ENCODE results near the gene TEX9. TPM values are rescaled to one million over a fixed set of nuclear protein-coding genes. Genes with fewer than 3 reads are reported as not detected.
"Not testable (repeated sequence)": the region's sequence is repeated elsewhere in the genome, so short reads cannot be mapped to it uniquely, and the experiment has no call there.

TEX9 gene
- total RNA-seq, 1 donor from 2014 or later, result 7.0 TPM

GRCh38 chr15:56366211-56366610 lies 985 bp downstream of the TEX9 start:
- peak overlapping the region; percentile 69 for H3K4me3 ChIP-seq
- TF ChIP-seq CTCF (IDR thresholded peaks at IDR 0.05), result no peak

GRCh38 chr15:56367156-56367555 lies 1.9 kb downstream of the TEX9 start:
- intact Hi-C loops (cut with DNase I), result no loop called here
- no peaks in the 10 kb centered on the region for H3K36me3 ChIP-seq
- TF ChIP-seq CTCF (IDR thresholded peaks at IDR 0.05), result no peak
- no peaks in the 10 kb centered on the region for H3K27me3 ChIP-seq
- H3K9me3 ChIP-seq, result no peaks in the 10 kb centered on the region
- no peak overlapping the region for H3K4me3 ChIP-seq
- no peaks in the 10 kb centered on the region for H3K4me1 ChIP-seq
- H3K27ac ChIP-seq, result no peak overlapping the region
- DNase-seq (no peak), ATAC-seq (no peak)

More at GRCh38 chr15:56366211-56366610, 985 bp downstream of the TEX9 start:
- DNase-seq (no peak), ATAC-seq (no peak)
- no peaks in the 10 kb centered on the region for H3K9me3 ChIP-seq
- H3K4me1 ChIP-seq, result no peaks in the 10 kb centered on the region
- no peaks in the 10 kb centered on the region for H3K27me3 ChIP-seq
- intact Hi-C loops (cut with DNase I), result no loop called here
- H3K27ac ChIP-seq, result no peak overlapping the region
- no peaks in the 10 kb centered on the region for H3K36me3 ChIP-seq

DNA sequence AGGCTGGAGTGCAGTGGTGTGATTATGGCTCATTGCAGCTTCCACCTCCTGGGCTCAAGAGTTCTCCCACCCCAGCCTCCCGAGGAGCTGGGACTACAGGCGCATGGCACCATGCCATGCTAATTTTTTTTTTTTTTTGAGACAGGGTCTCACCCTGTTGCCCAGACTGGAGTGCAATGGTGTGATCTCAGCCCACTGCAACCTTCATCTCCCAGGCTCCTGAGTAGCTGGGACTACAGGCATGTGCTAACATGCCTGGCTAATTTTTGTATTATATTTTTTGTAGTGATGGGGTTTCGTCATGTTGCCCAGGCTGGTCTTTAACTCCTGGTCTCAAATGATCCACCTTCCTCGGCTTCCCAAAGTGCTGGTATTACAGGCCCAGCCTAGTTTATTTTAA lies 4.0 kb downstream of the TEX9 start:
- no peak for ATAC-seq
- Histone ChIP-seq H3K36me3 (no peaks in the 10 kb centered on the region), H3K9me3 (no peaks in the 10 kb centered on the region), H3K4me3 (no peak overlapping the region), H3K27me3 (no peaks in the 10 kb centered on the region), H3K27ac (no peak overlapping the region), H3K4me1 (no peaks in the 10 kb centered on the region)
- DNase-seq, result no peak
- TF ChIP-seq CTCF (IDR thresholded peaks at IDR 0.05), result no peak
- intact Hi-C loops (cut with DNase I), result no loop called here

DNA sequence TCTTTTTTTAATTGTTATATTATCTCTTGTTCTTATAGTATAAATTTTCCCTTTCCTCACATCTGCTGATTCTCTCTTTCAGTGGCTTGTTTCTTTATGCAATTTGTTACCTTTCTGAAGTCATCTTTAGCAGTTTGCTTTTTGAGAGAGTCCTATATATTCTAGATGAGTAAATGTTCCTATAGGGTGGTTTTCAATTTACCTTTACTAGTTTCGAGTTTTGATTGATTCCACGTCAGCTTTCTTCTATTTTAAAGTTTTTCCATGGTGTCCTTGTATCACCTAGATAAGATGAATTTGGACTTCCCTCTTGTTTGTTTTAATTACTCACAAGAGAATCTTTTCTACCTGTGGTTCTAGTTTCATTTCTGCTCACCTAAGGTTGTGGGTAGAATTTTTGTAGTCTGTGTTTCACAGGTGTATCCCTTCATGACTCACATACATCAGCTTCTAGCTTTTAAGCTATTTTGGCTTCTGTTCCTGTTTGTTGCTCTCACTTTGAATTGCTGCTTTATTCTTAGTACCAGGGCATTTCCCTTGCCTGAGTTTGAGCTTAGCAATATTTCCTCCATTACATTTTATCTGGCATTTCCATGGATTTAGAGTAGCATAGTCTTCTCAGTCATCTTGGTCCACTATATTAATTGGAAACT lies 6.4 kb downstream of the TEX9 start:
- TF ChIP-seq CTCF (IDR thresholded peaks at IDR 0.05), result no peak
- H3K27me3 ChIP-seq, result no peaks in the 10 kb centered on the region
- H3K4me3 ChIP-seq, result no peak overlapping the region
- H3K27ac ChIP-seq, result no peak overlapping the region
- no peaks in the 10 kb centered on the region for H3K4me1 ChIP-seq
- ATAC-seq (no peak), DNase-seq (no peak)
- H3K9me3 ChIP-seq, result no peaks in the 10 kb centered on the region
- no peaks in the 10 kb centered on the region for H3K36me3 ChIP-seq
- intact Hi-C loops (cut with DNase I), result no loop called here

DNA sequence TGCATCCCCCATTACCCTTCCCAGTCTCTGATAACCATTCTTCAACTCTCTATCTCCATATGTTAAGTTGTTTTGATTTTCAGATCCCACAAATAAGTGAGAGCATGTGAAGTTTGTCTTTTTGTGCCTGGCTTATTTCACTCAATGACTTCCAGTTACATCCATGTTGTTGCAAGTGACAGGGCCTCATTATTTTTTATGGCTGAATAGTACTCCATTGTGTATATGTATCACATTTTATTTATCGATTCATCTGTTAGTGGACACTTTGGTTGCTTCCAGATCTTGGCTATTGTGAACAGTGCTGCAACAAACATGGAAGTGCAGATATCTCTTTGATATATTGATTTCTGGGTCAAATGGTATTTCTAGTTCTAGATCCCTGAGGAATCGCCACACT lies 9.5 kb downstream of the TEX9 start:
- H3K9me3 ChIP-seq; H3K4me3 ChIP-seq; H3K27ac ChIP-seq; ATAC-seq; H3K36me3 ChIP-seq; intact Hi-C loops (cut with DNase I); DNase-seq; H3K27me3 ChIP-seq; H3K4me1 ChIP-seq: not testable (repeated sequence)

DNA sequence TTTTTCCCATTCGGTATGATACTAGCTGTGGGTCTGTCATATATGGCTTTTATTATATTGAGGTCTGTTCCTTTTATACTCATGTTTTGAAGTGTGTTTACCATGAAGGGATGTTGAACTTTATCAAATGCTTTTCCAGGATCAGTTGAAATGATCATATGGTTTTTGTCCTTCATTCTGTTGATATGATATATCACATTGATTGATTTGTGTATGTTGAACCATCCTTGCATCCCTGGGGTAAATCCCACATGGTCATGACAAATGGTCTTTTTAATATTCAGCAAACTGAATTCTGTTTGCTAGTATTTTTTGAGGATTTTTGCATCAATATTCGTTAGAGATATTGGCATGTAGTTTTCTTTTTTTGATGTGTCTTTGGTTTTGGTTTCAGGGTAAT lies 12.6 kb downstream of the TEX9 start:
- intact Hi-C loops (cut with DNase I); H3K27ac ChIP-seq; H3K9me3 ChIP-seq; H3K36me3 ChIP-seq; H3K4me3 ChIP-seq; H3K4me1 ChIP-seq; ATAC-seq; H3K27me3 ChIP-seq; DNase-seq: not testable (repeated sequence)

DNA sequence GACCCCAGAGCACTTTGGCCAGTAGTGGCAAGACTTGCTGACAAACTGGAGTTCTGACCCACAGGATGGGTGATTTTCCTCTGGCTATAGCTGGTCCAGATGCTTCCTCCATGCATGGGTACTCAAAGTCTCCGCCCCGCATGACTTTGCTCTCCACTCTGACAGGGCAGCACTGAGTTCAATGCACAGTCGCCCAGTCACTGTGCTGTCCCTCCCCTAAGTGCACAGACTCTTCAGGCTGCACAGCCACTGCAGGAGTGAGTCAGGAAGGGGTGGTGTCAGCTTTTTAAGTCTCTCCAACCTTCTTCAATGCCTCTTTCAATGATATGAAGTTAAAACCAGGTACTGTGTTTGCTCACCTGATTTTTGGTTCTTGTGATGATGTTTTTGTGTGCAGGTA lies 17.8 kb downstream of the TEX9 start:
- intact Hi-C loops (cut with DNase I), result no loop called here
- ATAC-seq (no peak), DNase-seq (no peak)
- no peaks in the 10 kb centered on the region for H3K4me1 ChIP-seq
- H3K9me3 ChIP-seq, result no peaks in the 10 kb centered on the region
- H3K36me3 ChIP-seq, result no peaks in the 10 kb centered on the region
- H3K27me3 ChIP-seq, result no peaks in the 10 kb centered on the region
- TF ChIP-seq CTCF (IDR thresholded peaks at IDR 0.05), result no peak
- H3K4me3 ChIP-seq, result no peak overlapping the region
- no peak overlapping the region for H3K27ac ChIP-seq

All from upper lobe of right lung (tissue), 1 donor.